AG20443 (cell line): ENCODE data around the gene KRTAP1-4.
"Not testable (repeated sequence)": the region's sequence is repeated elsewhere in the genome, so short reads cannot be mapped to it uniquely, and the experiment has no call there.

ENCODE experiments used
- DNase-seq: peaks from one replicate; pipeline ENCODE4 v3.0.0; 2012; ENCODE audit warnings: low spot score, mixed read lengths

Gene KRTAP1-4

DNA sequence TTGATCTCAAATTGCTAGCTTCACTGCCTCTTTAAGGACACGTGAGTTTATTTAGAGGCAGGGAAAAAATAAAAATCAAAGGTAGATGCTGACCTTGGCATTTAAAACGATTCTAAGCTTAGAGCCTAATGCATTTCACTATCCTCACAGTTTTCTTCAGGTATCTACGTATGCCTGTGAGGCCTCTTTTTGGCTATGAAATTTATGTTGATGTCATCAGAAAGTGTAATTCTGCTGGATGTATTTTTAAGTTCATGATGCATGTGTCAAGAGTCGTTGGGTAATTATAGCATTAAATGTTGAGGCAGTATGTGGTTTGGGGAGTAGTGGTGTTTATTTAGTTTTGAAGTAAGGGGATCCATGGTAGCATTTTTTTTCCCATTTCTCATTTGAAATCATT, 26.1 kb downstream of the KRTAP1-4 start:
- DNase-seq: no peak

DNA sequence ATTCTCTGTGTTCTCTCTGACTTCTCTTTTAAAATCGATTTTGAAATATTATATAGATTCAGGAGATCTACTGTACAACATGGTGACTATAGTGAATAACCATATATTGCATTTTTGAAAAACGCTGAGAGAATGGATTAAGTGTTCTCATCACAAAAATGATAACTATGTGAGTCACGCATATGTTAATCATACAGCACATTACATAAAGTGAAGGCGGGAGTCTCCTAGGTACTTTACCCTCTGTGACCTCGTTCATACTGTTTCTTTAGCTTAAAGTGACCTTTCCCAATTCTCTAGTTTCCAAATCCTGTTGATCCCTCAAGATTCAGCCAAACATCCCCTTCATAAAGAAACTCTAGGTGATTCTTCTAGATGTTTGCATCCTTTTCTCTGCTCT, 27.2 kb downstream of the KRTAP1-4 start:
- no peak for DNase-seq

DNA sequence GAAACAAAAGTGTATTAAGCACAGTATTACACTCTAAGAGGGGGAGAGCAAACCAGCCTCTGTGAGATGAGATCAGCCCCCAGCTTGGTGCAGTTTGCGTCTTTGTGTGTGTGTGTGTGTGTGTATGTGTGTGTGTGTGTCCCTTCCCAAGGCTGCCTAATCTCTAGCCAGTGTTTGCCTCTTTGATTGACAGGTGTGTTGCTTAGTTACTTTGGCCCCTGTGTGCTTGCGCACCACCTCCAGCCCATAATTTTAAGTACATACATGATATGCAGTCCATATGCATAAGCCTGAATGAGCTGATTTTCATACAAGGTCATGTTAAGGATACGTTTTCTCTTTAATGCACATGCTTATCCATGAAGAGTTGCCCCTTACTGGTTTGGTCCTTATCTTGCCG, 28.2 kb downstream of the KRTAP1-4 start:
- DNase-seq: no peak

DNA sequence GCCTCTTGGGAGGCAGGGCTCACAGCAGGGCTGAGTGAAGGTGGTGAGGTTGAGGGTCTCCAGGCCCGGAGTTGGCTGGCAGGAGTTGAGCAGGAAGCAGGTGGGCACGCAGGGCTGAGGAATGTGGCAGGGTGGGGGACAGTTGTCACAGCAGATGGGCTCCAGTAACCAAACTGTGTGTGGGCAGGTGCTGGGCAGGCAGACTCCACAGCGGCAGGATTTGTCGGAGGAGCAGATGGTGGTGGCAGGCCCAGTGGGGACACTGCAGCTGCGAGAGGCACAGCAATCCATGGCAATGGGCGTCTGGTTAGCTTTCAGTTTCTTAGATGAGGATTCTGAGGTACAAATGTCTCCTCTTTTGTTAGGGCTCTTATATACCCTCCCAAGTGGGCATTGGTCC, 30.4 kb downstream of the KRTAP1-4 start, which contains the start of gene KRTAP3-2:
Gene KRTAP3-2, minus strand, starts transcription at position 344 of the 400 bp plus-strand sequence. Its CDS starts 53 bp downstream, at position 291.
- DNase-seq: not testable (repeated sequence)

DNA sequence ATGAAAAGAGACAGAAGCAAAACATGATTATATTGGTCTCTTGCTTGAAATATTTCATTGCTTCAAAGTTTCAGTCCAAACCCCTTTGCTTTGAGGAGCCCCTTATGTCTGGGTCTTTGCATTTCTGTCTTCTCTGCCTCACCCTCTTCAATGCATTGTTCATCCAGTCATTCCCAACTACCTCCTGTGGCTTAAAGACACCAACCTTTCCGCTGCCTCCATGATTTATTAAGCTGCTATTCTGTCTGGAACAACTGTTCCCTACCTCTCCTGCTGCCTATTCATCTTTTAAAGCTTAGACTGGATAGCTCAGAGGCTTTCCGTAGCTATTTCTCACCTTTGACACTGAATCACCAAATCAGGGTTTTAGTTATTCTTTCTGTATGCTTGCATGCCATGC, 32.6 kb downstream of the KRTAP1-4 start:
- no peak for DNase-seq

DNA sequence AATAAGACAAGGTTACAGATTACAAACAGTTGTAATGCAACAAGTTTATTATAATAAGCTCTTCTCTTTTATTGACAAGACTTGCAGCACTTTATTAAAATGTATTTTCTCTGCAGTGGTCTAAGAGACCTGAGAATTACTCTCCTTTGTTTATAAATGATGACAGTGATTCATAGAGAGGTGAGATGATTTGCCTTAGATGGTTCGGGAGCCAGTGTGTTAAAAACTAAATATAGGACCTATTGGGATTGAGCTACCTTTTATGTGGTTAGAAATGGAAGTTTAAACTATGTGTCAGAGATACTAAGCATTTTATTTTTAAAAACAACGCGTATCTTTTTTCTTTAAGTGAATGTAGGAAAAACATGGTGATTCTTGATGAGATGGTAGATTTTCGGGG, 33.2 kb downstream of the KRTAP1-4 start:
- DNase-seq: no peak

DNA sequence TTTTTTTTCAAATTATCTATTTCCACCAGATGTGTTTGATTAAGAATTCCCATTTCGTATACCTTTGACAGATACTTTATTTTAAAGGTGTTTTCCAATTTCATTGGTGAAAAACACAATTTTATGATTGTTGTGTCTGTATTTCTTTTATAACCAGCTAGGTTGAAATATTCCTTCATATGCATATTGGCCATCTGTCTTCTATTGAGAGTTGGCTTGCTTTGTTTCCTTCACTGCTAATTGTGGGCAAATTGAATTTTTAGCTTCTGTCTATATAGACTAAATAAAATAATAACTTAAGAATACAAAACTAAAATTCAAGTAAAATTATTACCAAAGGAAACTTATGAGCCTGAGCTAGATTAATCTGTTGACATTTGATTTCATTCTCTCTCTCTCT, 34.9 kb downstream of the KRTAP1-4 start:
- no peak for DNase-seq

DNA sequence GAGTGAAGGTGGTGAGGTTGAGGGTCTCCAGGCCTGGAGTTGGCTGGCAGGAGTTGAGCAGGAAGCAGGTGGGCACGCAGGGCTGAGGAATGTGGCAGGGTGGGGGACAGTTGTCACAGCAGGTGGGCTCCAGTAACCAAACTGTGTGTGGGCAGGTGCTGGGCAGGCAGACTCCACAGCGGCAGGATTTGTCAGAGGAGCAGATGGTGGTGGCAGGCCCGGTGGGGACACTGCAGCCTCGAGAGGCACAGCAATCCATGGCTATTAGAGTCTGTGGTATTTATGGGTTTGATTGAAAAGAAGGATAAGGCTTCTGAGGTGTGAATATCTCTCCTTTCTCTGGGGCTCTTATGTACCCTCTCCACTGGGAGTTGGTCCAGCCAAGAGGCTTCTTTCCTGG, 36.2 kb downstream of the KRTAP1-4 start, which contains the start of gene KRTAP3-3:
Gene KRTAP3-3, minus strand, starts transcription at position 326 of the 400 bp plus-strand sequence. Its CDS starts 67 bp downstream, at position 259.
- no peak for DNase-seq

DNA sequence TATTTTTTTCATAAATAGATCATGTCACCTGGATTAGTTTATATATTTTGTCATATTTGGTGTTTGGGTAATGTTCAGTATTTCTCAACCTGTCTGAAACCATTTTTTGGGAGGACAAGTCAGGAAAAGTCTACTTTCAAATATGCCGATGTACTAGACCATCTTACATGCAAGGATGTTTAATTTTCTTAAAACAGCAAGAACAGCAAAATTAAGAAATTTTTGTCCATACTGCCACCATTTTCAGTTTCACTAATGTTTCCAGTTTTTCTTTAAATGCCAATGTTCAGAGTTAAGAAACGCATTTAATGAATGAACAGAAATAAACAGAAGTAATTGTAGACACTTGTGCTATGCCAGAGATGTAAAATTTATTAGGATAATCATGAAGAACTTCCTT, 36.9 kb downstream of the KRTAP1-4 start:
- no peak for DNase-seq

DNA sequence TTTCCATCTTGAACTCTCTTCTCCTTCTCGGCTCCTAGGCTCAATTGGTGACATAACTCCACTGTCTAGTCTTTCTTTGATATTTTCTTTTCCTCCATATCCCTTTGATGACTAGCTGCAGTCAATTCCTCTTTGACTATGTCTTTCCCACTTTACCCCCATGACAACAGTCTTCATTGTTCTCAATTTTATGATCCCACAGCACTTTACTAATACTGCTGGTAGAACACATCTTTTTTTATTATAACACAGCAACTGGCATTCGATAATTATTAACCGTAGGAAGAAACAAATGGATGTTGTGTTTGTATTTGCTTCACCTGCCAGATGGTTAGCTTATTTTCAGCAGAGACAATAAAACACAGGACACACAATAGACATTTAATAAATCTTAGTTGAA, 37.3 kb downstream of the KRTAP1-4 start:
- no peak for DNase-seq

DNA sequence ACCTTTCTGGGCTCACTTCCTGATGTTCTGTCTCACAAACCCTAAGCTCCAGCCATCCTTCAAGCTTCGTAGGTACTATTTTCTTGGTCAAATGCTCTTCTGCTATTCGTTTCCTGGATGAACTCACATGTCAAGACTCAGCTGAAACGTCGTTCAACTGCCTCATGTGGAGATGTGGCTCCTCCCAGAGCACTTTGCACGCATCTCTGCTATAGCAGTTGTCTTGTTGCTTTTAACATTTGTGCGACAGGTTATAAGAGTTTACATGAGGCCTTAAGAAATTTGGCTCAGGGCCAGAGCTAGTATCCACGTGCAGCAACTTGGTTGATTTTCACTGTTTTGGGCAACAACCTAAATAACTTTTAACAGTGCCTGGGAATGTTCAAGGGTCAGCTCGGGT, 43.1 kb downstream of the KRTAP1-4 start:
- no peak for DNase-seq

DNA sequence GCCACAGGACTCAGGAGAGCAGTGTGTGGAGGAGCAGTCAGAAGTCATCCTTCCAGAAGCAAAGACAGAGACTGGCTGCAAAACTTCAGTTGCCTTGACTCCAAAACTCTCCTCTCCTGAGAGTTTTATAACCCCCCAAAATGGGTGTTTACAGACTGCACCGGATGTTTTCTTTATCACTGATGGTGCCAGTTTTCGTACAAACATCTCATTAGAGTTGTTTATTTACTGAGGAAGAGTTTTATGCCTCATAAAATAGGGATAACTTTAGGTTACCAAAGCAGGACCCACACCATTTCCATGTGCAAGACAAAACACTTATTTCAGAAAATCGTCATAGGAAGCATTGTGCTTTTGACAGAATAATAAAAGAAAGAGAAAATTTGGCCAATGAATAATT, 45.8 kb downstream of the KRTAP1-4 start, which contains the start of gene KRT40:
Gene KRT40, minus strand, starts transcription at position 101 of the 400 bp plus-strand sequence. Its CDS starts 53 bp downstream, at position 48.
- no peak for DNase-seq

DNA sequence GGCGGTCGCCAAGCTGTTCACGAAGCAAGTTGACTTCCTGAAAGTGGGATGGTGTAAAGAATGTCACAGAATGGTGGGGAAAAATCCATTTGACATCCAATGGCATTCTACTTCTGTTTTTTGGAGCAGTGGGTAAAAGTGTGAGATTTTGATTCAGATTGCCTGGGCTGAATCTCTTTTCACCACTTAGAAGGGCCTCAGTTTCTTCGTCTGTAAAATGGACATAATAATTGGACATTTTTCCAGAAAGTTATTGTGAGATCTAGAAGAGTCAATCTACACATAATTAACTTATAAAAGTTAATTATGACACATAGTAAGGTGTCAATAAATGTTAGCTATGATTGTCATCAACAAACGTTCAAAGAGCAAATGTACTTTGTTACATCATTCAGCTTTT, 48.9 kb downstream of the KRTAP1-4 start:
- no peak for DNase-seq

DNA sequence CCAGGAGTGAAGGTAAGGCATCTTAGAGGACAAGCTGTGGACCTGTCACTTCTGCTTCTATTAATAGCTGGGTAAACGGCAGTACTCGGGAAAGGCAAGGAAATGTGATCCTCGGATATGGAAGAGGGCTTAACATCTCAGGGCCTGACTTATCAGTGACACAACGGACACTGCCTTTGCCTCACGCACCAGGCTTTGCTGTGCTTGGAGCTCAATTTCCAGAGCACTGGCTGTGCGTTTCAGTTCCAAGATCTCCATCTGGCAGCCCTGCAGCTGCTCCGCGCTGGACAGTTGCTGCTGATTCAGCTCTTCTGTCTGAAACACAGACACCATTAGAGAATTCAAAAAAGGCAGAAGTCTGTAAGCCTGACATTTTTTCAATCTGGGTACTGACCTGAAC, 49.4 kb downstream of the KRTAP1-4 start:
- peak; percentile 34 for DNase-seq

DNA sequence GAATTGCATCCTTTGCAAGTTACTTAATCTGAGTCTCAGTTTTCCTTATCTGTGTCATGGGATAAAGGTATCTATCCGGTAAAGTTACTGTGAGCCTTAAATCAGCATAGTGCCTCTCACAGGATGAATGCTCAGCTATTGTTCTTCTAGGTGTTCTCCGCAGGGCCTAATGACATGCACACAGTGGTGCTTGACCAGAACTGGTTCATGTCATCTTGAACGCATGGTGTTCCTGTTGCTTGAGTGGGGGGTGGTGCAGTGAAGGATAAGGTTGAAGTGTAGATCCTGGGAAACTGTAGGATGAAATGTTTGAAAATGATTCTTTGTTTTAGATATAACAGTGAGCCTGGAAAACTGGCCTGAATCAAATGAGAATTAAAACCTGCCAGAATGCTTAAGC, 49.9 kb downstream of the KRTAP1-4 start:
- no peak for DNase-seq
